ENCODE data around the gene MAZ. TPM values are rescaled to one million over a fixed set of nuclear protein-coding genes. Genes with fewer than 3 reads are reported as not detected.

The MAZ gene
- polyA plus RNA-seq, 3 donors: 14.2 to 137 (median 18.8) TPM

DNA sequence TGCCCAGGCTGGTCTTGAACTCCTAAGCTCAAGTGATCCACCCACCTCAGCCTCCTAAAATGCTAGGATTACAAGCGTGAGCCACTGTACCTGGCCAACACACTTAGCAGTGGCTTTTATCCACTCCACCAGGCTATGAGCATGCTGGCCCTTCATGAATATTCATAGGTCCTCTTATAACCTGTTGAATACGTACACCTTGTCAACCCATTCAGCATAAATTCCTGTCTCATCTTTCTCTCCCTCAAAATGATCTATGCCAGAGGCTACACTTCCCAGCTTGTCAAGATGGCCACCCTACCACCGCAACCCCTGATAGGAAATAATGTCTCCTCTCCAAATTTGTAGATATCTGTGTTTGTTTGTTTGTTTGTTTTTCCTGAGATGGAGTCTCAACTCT lies 39.3 kb upstream of the MAZ start:
- Histone ChIP-seq H3K4me1 (ENCODE audit: control insufficient read depth in 1 of 2, insufficient read depth in 2 of 2, low read length in 2 of 2) (peaks cover 15 to 18% of the 10 kb centered on the region in 2 donors), H3K9me3 (replicated peaks in 1 of 2; ENCODE audit: control insufficient read depth in 1 of 2, insufficient read depth in 1 of 2, low read length in 2 of 2) (no peaks in the 10 kb centered on the region), H3K27ac (ENCODE audit: low read depth in 1 of 2, low read length in 2 of 2) (no peak overlapping the region), H3K4me3 (replicated peaks in 1 of 3; ENCODE audit: low read depth in 2 of 3, low read length in 3 of 3) (no peak overlapping the region), H2AFZ (ENCODE audit: insufficient read depth, low read depth, low read length, poor library complexity, severe bottlenecking) (no peak overlapping the region), H3K9ac (ENCODE audit: insufficient read depth, low read length, poor library complexity, severe bottlenecking) (no peak overlapping the region), H4K20me1 (ENCODE audit: insufficient read depth, low read length) (no peaks in the 10 kb centered on the region), H3K4me2 (replicated peaks; ENCODE audit: extremely low read depth, low read length, poor library complexity, severe bottlenecking) (no peak overlapping the region), H3K36me3 (replicated peaks in 1 of 2; ENCODE audit: control insufficient read depth in 1 of 2, insufficient read depth in 2 of 2, low read length in 2 of 2) (no peaks in the 10 kb centered on the region), H3K27me3 (ENCODE audit: control insufficient read depth in 2 of 2, insufficient read depth in 2 of 2, low read length in 2 of 2) (no peaks in the 10 kb centered on the region), H3K79me2 (ENCODE audit: insufficient read depth, low read length) (no peaks in the 10 kb centered on the region)
- no peak for DNase-seq
- H3K36me3 Mint-ChIP-seq: no peaks in the 10 kb centered on the region
- H3K27me3 Mint-ChIP-seq (ENCODE audit: low read depth in 3 of 3): peaks cover 0 to 6% (median 0%) of the 10 kb centered on the region in 3 donors
- peak overlapping the region in 1 of 7 donors; percentile 69 for H3K27ac Mint-ChIP-seq
- TF ChIP-seq, protein P1, sequence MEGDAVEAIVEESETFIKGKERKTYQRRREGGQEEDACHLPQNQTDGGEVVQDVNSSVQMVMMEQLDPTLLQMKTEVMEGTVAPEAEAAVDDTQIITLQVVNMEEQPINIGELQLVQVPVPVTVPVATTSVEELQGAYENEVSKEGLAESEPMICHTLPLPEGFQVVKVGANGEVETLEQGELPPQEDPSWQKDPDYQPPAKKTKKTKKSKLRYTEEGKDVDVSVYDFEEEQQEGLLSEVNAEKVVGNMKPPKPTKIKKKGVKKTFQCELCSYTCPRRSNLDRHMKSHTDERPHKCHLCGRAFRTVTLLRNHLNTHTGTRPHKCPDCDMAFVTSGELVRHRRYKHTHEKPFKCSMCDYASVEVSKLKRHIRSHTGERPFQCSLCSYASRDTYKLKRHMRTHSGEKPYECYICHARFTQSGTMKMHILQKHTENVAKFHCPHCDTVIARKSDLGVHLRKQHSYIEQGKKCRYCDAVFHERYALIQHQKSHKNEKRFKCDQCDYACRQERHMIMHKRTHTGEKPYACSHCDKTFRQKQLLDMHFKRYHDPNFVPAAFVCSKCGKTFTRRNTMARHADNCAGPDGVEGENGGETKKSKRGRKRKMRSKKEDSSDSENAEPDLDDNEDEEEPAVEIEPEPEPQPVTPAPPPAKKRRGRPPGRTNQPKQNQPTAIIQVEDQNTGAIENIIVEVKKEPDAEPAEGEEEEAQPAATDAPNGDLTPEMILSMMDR (IDR thresholded peaks at IDR 0.05): no peak
- intact Hi-C loops (cut with micrococcal nuclease): loop anchor here in 1 of 2 donors (10.0 kb wide), 1 partner anchor 52 kb away; no protein-coding TSS in a partner anchor
- H3K4me1 Mint-ChIP-seq: peaks cover 24% of the 10 kb centered on the region
- H3K9me3 Mint-ChIP-seq: no peaks in the 10 kb centered on the region
- H3K4me3 Mint-ChIP-seq: peak overlapping the region in 1 of 2 donors; percentile 35
- WGBS (ENCODE audit: insufficient coverage): 94% methylated on average over 2 of the region's 3 CpGs

DNA sequence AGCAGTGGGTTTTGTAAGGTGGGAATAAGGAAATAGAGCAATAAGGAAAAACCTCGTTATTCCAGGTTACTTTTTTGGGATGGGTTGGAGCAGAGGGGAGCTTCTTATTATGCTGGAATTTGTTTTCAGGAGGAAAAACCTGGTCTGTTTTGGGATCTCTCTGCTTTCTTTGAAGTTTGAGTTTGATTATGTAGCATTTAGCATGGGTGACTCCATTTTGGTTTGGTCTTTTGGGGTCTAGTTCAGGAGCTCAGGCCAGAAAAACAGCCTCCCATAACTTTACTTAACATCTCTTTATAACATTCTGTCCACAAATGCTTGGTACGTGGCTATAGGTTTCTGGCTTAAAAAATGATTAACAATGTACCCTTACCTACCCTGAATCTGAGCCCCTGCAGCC lies 36.8 kb upstream of the MAZ start:
- Histone ChIP-seq H3K4me2 (replicated peaks; ENCODE audit: extremely low read depth, low read length, poor library complexity, severe bottlenecking) (no peak overlapping the region), H3K27me3 (ENCODE audit: control insufficient read depth in 2 of 2, insufficient read depth in 2 of 2, low read length in 2 of 2) (no peaks in the 10 kb centered on the region), H3K27ac (ENCODE audit: low read depth in 1 of 2, low read length in 2 of 2) (no peak overlapping the region), H3K9me3 (replicated peaks in 1 of 2; ENCODE audit: control insufficient read depth in 1 of 2, insufficient read depth in 1 of 2, low read length in 2 of 2) (no peaks in the 10 kb centered on the region), H4K20me1 (ENCODE audit: insufficient read depth, low read length) (no peaks in the 10 kb centered on the region), H3K9ac (ENCODE audit: insufficient read depth, low read length, poor library complexity, severe bottlenecking) (no peak overlapping the region), H3K4me1 (ENCODE audit: control insufficient read depth in 1 of 2, insufficient read depth in 2 of 2, low read length in 2 of 2) (peaks cover 25 to 27% of the 10 kb centered on the region in 2 donors), H3K79me2 (ENCODE audit: insufficient read depth, low read length) (no peaks in the 10 kb centered on the region), H3K36me3 (replicated peaks in 1 of 2; ENCODE audit: control insufficient read depth in 1 of 2, insufficient read depth in 2 of 2, low read length in 2 of 2) (no peaks in the 10 kb centered on the region), H3K4me3 (replicated peaks in 1 of 3; ENCODE audit: low read depth in 2 of 3, low read length in 3 of 3) (no peak overlapping the region), H2AFZ (ENCODE audit: insufficient read depth, low read depth, low read length, poor library complexity, severe bottlenecking) (no peak overlapping the region)
- H3K36me3 Mint-ChIP-seq: no peaks in the 10 kb centered on the region
- no peak for DNase-seq
- no peak overlapping the region for H3K27ac Mint-ChIP-seq
- H3K9me3 Mint-ChIP-seq: no peaks in the 10 kb centered on the region
- TF ChIP-seq, protein P1 (IDR thresholded peaks at IDR 0.05): no peak
- WGBS (ENCODE audit: insufficient coverage): 100% methylated on average over 2 of the region's 2 CpGs
- H3K4me1 Mint-ChIP-seq: peaks cover 31% of the 10 kb centered on the region
- H3K4me3 Mint-ChIP-seq: no peak overlapping the region
- intact Hi-C loops (cut with micrococcal nuclease): loop anchor here in 1 of 2 donors (10.0 kb wide), 1 partner anchor 55 kb away; no protein-coding TSS in a partner anchor
- peaks cover 0 to 8% (median 0%) of the 10 kb centered on the region in 3 donors for H3K27me3 Mint-ChIP-seq (ENCODE audit: low read depth in 3 of 3)

All from CD14-positive monocyte (primary cell).